GM12874 (cell line): ENCODE results near the gene ACTA2.

ENCODE experiments used
- CTCF ChIP-seq: IDR thresholded peaks from 2 replicates; pipeline ENCODE4 v1.5.1; 2011; ENCODE audit warnings: low read depth, mild to moderate bottlenecking, control low read depth, low read length, moderate library complexity; ENCODE audit not compliant: insufficient read depth

ACTA2 gene

GRCh38 chr10:88971221-88972061 is 18.9 kb upstream of the ACTA2 start:
- no peak for TF ChIP-seq CTCF

GRCh38 chr10:88968391-88968790 is 15.8 kb upstream of the ACTA2 start:
- no peak for TF ChIP-seq CTCF

GRCh38 chr10:88966797-88967196 is 14.2 kb upstream of the ACTA2 start:
- no peak for TF ChIP-seq CTCF

- TF ChIP-seq CTCF, result no peak
These were observed 12.4 kb upstream of the ACTA2 start for GRCh38 chr10:88964869-88965415.

- no peak for TF ChIP-seq CTCF
These were observed 11.8 kb upstream of the ACTA2 start for GRCh38 chr10:88964360-88964759.

GRCh38 chr10:88963318-88963717 is 10.7 kb upstream of the ACTA2 start:
- TF ChIP-seq CTCF, result no peak

GRCh38 chr10:88962336-88962735 is 9.8 kb upstream of the ACTA2 start:
- TF ChIP-seq CTCF, result no peak
